Fibroblast of lung (primary cell): ENCODE results near the gene FGFBP2.
"Not testable (repeated sequence)": the region's sequence is repeated elsewhere in the genome, so short reads cannot be mapped to it uniquely, and the experiment has no call there.

Experiments used
- EZH2 ChIP-seq: IDR thresholded peaks from 2 replicates; pipeline ENCODE4 v1.5.1; 2012; ENCODE audit warnings: low read length, control low read depth, mild to moderate bottlenecking; ENCODE audit errors: missing control alignments
- TF ChIP-seq, protein P1 (sequence below), 2 donors: IDR thresholded peaks in 1 of 2; conservative IDR thresholded peaks in 1 of 2; 1 replicate in 1 of 2; 2 replicates in 1 of 2; pipeline ENCODE4 v1.5.1; 2011 to 2012; ENCODE audit warnings: low read length in 2 of 2, control low read depth in 1 of 2, inconsistent platforms in 1 of 2, low read depth in 1 of 2, mild to moderate bottlenecking in 1 of 2

- TF ChIP-seq, protein P1, sequence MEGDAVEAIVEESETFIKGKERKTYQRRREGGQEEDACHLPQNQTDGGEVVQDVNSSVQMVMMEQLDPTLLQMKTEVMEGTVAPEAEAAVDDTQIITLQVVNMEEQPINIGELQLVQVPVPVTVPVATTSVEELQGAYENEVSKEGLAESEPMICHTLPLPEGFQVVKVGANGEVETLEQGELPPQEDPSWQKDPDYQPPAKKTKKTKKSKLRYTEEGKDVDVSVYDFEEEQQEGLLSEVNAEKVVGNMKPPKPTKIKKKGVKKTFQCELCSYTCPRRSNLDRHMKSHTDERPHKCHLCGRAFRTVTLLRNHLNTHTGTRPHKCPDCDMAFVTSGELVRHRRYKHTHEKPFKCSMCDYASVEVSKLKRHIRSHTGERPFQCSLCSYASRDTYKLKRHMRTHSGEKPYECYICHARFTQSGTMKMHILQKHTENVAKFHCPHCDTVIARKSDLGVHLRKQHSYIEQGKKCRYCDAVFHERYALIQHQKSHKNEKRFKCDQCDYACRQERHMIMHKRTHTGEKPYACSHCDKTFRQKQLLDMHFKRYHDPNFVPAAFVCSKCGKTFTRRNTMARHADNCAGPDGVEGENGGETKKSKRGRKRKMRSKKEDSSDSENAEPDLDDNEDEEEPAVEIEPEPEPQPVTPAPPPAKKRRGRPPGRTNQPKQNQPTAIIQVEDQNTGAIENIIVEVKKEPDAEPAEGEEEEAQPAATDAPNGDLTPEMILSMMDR (conservative IDR thresholded peaks at IDR 0.05 in 1 of 2, IDR thresholded peaks at IDR 0.05 in 1 of 2; ENCODE audit: low read depth in 1 of 2, low read length in 2 of 2), result not testable (repeated sequence)
- TF ChIP-seq EZH2, result not testable (repeated sequence)
Measured at GRCh38 chr4:15916358-15916757, 46.6 kb downstream of the FGFBP2 start.
